ENCODE measurements around the gene RCVRN.

DNA sequence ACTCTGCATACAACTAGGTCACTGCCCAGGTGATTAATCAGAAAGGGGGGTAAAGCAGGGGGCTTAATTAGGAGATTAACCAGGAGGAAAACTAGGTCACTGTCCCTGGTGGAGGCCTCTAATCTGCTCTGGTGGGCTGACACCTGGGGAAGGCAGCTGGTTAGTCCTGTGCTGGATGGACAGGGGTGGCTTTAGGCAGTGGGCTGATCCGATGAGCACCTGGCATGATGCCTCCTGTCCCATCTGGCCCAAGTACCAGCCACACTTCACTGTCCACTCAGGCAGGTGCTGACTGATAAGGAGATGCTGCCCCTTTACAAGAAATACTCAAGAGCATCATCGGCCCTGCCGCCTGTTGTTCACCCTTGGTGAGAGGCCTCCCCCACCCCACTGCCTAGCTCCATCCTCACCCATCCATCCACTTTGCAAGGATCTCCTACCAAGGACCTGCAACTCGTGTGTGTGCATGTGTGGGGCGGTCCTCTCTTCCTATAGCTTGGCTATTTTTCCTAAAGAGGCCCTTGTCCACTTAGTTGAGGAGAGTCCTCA is 13.8 kb upstream of the RCVRN start:
- TF ChIP-seq EZH2 (IDR thresholded peaks at IDR 0.05; ENCODE audit: borderline replicate concordance, low read depth, low read length) (no peak), ZC3H4 (CRISPR knock-in tag; IDR thresholded peaks at IDR 0.05; ENCODE audit: borderline replicate concordance) (no peak), CREB1 (IDR thresholded peaks at IDR 0.05) (no peak), CREB1 (CRISPR knock-in tag; IDR thresholded peaks at IDR 0.05) (no peak), HDAC2 (IDR thresholded peaks at IDR 0.05) (no peak)

All from K562 (cell line).